AG04450 (cell line): Measurements from ENCODE around the gene UBE2J2. TPM values are rescaled to one million over a fixed set of nuclear protein-coding genes. Genes with fewer than 3 reads are reported as not detected.
"Not testable (repeated sequence)": the region's sequence is repeated elsewhere in the genome, so short reads cannot be mapped to it uniquely, and the experiment has no call there.

Experiments
- CTCF ChIA-PET: fragments of 300-600, 350-600 bp; formaldehyde crosslinking; extraction: SDS; loops from one replicate; lab custom pipeline; 2022; ENCODE audit warnings: antibody characterized with exemption, inconsistent platforms; lab: Charles Lee
- POLR2A ChIA-PET: fragments of 350-600 bp; formaldehyde crosslinking; extraction: SDS; loops from one replicate; lab custom pipeline; 2021; ENCODE audit warnings: antibody characterized with exemption, inconsistent platforms; lab: Yijun Ruan, JAX
- DNase-seq: peaks from one replicate; pipeline ENCODE4 v3.0.0-alpha.2; 2011; ENCODE audit warnings: low read depth, low spot score
- H3K27ac ChIP-seq: one replicate; pipeline ENCODE4 v1.5.1; 2012; ENCODE audit warnings: low read depth, low read length, control low read depth
- H3K27me3 ChIP-seq: one replicate; pipeline ENCODE4 v1.6.0; 2012; ENCODE audit warnings: low read length; ENCODE audit not compliant: control insufficient read depth, insufficient read depth
- H3K4me3 ChIP-seq: 2 replicates; pipeline ENCODE4 v1.5.1; 2011; ENCODE audit warnings: mild to moderate bottlenecking, low read depth, low read length, control low read depth
- H3K9me3 ChIP-seq: 2 replicates; pipeline ENCODE4 v1.5.1; 2012; ENCODE audit warnings: low read length; ENCODE audit not compliant: control insufficient read depth, insufficient read depth
- polyA plus RNA-seq: library from polyadenylated mRNA; depleted of rRNA; stranded (reverse); fragments of >200 nt; gene quantifications from 2 replicates; pipeline ENCODE4 v1.2.3, GENCODE V29; 2011
- TF ChIP-seq, protein P1 (sequence below): IDR thresholded peaks from 2 replicates; pipeline ENCODE4 v1.5.1; 2011; ENCODE audit warnings: low read depth, low read length, control low read depth, inconsistent platforms

Gene UBE2J2
- polyA plus RNA-seq, 1 experiment: 31.1 TPM

DNA sequence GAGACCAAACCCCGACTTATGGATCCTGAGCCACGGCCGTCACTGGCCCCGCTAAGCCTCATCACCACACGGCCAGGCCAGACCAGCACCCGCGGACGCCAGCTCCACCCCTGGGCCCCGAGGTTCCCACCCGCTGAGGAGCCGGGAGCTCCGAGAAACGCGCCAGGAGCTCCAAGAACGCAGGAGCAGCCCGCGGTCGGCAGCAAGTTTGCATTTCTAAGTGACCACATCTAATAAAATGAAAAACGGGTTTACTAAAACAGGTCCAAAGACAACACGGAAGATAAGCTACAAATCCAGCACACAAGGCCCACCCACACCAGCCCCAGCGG, 19.0 kb downstream of the UBE2J2 start:
- Histone ChIP-seq H3K4me3 (no peak overlapping the region), H3K27ac (no peak overlapping the region), H3K9me3 (peaks cover 4% of the 10 kb centered on the region; the same call in 1 of the 2 replicates), H3K27me3 (no peaks in the 10 kb centered on the region)
- TF ChIP-seq, protein P1, sequence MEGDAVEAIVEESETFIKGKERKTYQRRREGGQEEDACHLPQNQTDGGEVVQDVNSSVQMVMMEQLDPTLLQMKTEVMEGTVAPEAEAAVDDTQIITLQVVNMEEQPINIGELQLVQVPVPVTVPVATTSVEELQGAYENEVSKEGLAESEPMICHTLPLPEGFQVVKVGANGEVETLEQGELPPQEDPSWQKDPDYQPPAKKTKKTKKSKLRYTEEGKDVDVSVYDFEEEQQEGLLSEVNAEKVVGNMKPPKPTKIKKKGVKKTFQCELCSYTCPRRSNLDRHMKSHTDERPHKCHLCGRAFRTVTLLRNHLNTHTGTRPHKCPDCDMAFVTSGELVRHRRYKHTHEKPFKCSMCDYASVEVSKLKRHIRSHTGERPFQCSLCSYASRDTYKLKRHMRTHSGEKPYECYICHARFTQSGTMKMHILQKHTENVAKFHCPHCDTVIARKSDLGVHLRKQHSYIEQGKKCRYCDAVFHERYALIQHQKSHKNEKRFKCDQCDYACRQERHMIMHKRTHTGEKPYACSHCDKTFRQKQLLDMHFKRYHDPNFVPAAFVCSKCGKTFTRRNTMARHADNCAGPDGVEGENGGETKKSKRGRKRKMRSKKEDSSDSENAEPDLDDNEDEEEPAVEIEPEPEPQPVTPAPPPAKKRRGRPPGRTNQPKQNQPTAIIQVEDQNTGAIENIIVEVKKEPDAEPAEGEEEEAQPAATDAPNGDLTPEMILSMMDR: no peak
- ChIA-PET CTCF (no interaction called here), POLR2A (no interaction called here)
- DNase-seq: no peak

DNA sequence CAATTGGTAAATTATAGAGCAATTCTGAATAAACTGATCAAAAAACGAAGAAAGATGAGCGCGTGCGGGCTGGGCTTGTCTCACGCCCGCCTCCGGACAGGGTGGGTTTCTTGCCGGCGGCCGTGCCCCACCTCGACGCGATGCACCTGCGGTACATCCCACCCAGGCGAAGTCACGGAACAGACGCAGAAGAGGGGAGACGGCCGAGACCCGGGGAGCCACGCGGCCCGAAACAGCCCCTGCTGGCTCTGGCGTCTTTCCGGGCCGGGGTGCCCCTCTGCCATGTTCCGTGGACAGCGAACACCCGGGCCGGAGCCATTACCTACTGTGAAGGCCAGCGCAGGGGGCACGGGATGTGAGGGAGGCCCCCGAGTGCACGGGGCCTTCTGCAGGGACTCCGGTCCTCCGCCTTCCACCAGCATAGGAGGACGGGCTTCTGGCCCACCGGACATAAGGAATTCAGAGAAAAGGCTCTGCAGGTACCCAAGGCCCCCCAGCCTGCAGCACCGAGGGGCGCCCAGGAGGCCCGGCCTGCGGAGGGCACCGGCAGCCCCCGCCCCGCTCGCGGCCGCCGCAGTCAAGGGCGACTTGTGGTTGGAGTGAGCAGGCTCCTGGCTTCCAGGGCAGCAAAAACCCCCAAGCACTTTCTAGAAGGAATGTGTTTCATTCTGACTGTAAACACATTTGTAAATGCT, 19.5 kb downstream of the UBE2J2 start:
- CTCF ChIA-PET: no interaction called here

DNA sequence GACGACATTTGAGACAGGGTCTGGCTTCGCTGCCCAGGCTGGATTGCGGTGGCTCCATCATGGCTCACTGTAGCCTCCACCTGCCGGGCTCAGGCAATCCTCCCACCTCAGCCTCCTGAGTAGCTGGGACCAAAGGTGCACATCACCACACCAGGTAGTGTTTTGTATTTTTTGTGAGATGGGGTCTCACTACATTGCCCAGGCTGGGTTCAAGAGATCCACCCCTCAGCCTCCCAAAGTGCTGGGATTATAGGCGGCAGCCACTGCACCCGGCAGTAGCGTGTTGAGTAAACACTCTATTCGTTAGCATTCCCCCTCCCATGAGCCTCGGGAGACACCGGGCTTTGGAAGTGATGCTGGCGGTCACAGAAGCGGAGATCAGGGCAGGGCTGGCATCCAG, 20.3 kb downstream of the UBE2J2 start:
- TF ChIP-seq, protein P1: no peak
- no peak overlapping the region for H3K27ac ChIP-seq
- CTCF ChIA-PET: no interaction called here
- DNase-seq: no peak
- no peaks in the 10 kb centered on the region for H3K27me3 ChIP-seq
- H3K9me3 ChIP-seq: peaks cover 4% of the 10 kb centered on the region; the same call in 1 of the 2 replicates
- no peak overlapping the region for H3K4me3 ChIP-seq
- POLR2A ChIA-PET: no interaction called here

More for the DNA sequence above, 19.5 kb downstream of the UBE2J2 start:
- no peak overlapping the region for H3K4me3 ChIP-seq
- peaks cover 4% of the 10 kb centered on the region; the same call in 1 of the 2 replicates for H3K9me3 ChIP-seq
- no peaks in the 10 kb centered on the region for H3K27me3 ChIP-seq
- no peak for DNase-seq
- TF ChIP-seq, protein P1: no peak
- no peak overlapping the region for H3K27ac ChIP-seq
- POLR2A ChIA-PET: no interaction called here

DNA sequence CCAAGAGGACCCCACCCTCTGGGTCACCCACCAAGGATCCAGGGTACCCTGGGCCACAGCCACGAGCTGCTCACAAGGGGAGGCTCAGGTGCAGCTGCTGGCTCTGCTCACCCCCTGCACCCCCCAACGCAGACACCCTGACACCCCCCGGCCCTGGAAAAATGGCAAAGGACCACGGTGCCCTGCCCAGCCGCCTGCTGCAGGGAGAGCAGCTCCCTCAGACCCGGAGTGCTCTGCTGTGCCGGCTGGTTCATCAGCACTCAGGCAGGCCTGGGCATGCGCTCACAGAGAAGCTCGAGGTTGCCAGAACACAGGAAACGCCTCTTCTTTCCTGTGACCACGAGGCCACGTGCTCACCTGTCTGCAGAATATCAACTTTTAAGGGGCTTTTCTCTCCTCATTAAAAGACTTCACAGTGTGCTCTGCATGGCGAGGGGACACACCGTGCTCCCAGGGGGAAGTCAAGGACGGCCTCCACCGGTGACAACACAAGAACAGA, 22.8 kb downstream of the UBE2J2 start:
- Histone ChIP-seq H3K4me3 (no peak overlapping the region), H3K27ac (no peak overlapping the region), H3K9me3 (peaks cover 4% of the 10 kb centered on the region; the same call in 1 of the 2 replicates), H3K27me3 (peaks cover 4% of the 10 kb centered on the region)
- CTCF ChIA-PET: interaction anchor here (1.6 kb wide), 2 partner anchors 11 to 129 kb away, joined by 4 to 6 read pairs; no protein-coding TSS in a partner anchor
- TF ChIP-seq, protein P1: no peak
- no peak for DNase-seq
- POLR2A ChIA-PET: interaction anchor here (0.6 to 0.7 kb wide), 2 partner anchors 10 to 134 kb away, joined by 3 to 4 read pairs; no protein-coding TSS in a partner anchor

DNA sequence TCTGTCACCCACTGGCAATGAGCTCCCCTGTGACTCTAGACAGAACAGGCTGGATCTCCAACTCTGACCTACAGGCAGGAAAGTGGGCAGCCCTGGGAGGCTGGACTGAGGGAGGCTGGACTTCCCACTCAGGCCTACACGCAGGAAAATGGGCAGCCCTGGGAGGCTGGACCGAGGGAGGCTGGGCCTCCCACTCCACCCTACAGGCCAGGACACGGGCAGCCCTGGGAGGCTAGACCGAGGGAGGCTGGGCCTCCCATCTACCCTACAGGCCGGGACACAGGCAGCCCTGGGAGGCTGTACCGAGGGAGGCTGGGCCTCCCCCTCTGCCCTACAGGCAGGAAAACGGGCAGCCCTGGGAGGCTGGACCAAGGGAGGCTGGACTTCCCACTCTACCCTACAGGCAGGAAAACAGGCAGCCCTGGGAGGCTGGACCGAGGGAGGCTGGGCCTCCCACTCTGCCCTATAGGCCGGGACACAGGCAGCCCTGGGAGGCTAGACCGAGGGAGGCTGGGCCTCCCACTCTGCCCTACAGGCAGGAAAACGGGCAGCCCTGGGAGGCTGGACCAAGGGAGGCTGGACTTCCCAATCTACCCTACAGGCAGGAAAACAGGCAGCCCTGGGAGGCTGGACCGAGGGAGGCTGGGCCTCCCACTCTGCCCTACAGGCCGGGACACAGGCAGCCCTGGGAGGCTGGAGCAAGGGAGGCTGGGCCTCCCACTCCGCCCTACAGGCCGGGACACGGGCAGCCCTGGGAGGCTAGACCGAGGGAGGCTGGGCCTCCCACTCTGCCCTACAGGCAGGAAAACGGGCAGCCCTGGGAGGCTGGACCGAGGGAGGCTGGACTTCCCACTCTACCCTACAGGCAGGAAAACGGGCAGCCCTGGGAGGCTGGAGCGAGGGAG, 25.4 kb downstream of the UBE2J2 start:
- H3K9me3 ChIP-seq, POLR2A ChIA-PET, DNase-seq, H3K27me3 ChIP-seq, H3K27ac ChIP-seq, CTCF ChIA-PET, H3K4me3 ChIP-seq: not testable (repeated sequence)
